CD4-positive, alpha-beta T cell (primary cell): ENCODE data around the gene HACD4. TPM values are rescaled to one million over a fixed set of nuclear protein-coding genes. Genes with fewer than 3 reads are reported as not detected.

Experiments used
- ATAC-seq: fragments of 200-7000 bp; cut with Tn5 transposase; one replicate; pipeline ENCODE4 v1.10.0; 2022; ENCODE audit warnings: mild to moderate bottlenecking; ENCODE audit not compliant: poor library complexity
- CTCF ChIA-PET: fragments of 350-600 bp; sonication (Branson Sonifier 250); formaldehyde crosslinking; loops from one replicate; lab custom pipeline; 2021; ENCODE audit warnings: antibody characterized with exemption, inconsistent platforms; lab: Charles Lee
- POLR2A ChIA-PET: fragments of 350-600 bp; sonication (Branson Sonifier 250); formaldehyde crosslinking; loops from one replicate; lab custom pipeline; 2021; ENCODE audit warnings: antibody characterized with exemption, inconsistent platforms; lab: Charles Lee
- DNase-seq, 14 experiments: peaks; one replicate each; pipeline ENCODE4 v3.0.0-alpha.2; 2013 to 2020; ENCODE audit warnings: mixed read lengths in 2 of 14
- H3K27ac ChIP-seq, 2 donors: one replicate each; pipeline versions ENCODE4 v1.5.1 to v1.7.0; 2013; ENCODE audit warnings: low read length in 2 of 2, low read depth in 1 of 2, mild to moderate bottlenecking in 1 of 2
- H3K27me3 ChIP-seq, 2 experiments: 1 replicate in 1 of 2; 2 replicates in 1 of 2; pipeline versions ENCODE4 v1.6.1 to v1.7.0; 2013; ENCODE audit warnings: low read length in 2 of 2, control low read depth in 1 of 2, mild to moderate bottlenecking in 1 of 2, moderate library complexity in 1 of 2; ENCODE audit not compliant: insufficient read depth in 2 of 2, control insufficient read depth in 1 of 2
- H3K36me3 ChIP-seq: one replicate; pipeline ENCODE4 v1.6.1; 2013; ENCODE audit warnings: low read length, control low read depth; ENCODE audit not compliant: insufficient read depth
- H3K4me1 ChIP-seq: one replicate; pipeline ENCODE4 v1.6.1; 2013; ENCODE audit warnings: low read length, control low read depth; ENCODE audit not compliant: insufficient read depth
- H3K4me3 ChIP-seq: one replicate; pipeline ENCODE4 v1.5.1; 2013; ENCODE audit warnings: mild to moderate bottlenecking, low read length, moderate library complexity
- H3K9me3 ChIP-seq, 2 experiments: 1 replicate in 1 of 2; 2 replicates in 1 of 2; pipeline versions ENCODE4 v1.6.1 to v1.7.0; 2013; ENCODE audit warnings: low read length in 2 of 2, mild to moderate bottlenecking in 2 of 2, control low read depth in 1 of 2, moderate library complexity in 1 of 2; ENCODE audit not compliant: control insufficient read depth in 1 of 2, insufficient read depth in 1 of 2
- H3K27ac Mint-ChIP-seq: one replicate; pipeline ENCODE4 v1.8.0; 2020; ENCODE audit warnings: mixed read lengths
- H3K27me3 Mint-ChIP-seq: one replicate; pipeline ENCODE4 v1.8.0; 2021; ENCODE audit warnings: mixed read lengths
- H3K36me3 Mint-ChIP-seq: one replicate; pipeline ENCODE4 v1.8.0; 2021; ENCODE audit warnings: low read depth, mixed read lengths
- H3K4me1 Mint-ChIP-seq: one replicate; pipeline ENCODE4 v1.8.0; 2021; ENCODE audit warnings: low read depth, mixed read lengths
- H3K4me3 Mint-ChIP-seq: one replicate; pipeline ENCODE4 v1.8.0; 2020; ENCODE audit warnings: mild to moderate bottlenecking, mixed read lengths
- H3K9me3 Mint-ChIP-seq: one replicate; pipeline ENCODE4 v1.8.0; 2020; ENCODE audit warnings: mixed read lengths
- CTCF ChIP-seq: fragments of 200-600 bp; IDR thresholded peaks from one replicate; pipeline ENCODE4 v1.8.0; 2022; ENCODE audit warnings: antibody characterized with exemption, mild to moderate bottlenecking
- intact Hi-C, 2 experiments: fragments of 100-400 bp; cut with DNase I in 1 of 2; cut with micrococcal nuclease in 1 of 2; formaldehyde crosslinking; loops; one replicate each; pipeline versions ENCODE4 v1.15.1 to v1.9.0; 2023 to 2025; cut with DNase I, micrococcal nuclease
- total RNA-seq, 174 experiments: library from RNA in 2 of 174; stranded (reverse) in 2 of 174; gene quantifications; one replicate each; pipeline ENCODE4 v1.2.3 and lab custom pipeline; 2021 to 2026

HACD4 gene
- total RNA-seq, 2 experiments from 2014 or later = 5.9 to 6.5 TPM

DNA sequence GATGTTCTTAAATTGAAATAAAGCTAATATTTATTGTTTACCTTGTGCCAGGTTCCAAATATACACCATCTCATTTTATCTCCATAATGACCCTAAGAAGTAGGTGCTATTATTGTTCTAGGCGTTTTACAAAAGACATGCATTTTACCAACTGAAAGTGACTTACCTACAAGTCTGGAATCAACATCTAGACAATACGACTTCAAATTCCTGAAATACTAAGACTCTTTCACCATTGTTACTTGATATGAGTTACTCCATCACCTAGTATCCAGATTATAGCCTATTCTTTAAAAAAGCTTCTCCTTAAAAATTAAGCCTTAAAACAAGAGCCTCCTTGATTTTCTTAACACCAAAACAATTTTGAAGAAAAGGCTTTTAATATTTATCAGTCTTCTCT, 13.3 kb downstream of the HACD4 start:
- ChIA-PET POLR2A (interaction anchor here (0.6 to 3.1 kb wide), 4 partner anchors 8 to 21 kb away, joined by 3 to 11 read pairs (median 4); partner anchors contain the start of gene HACD4), CTCF (interaction anchor here (0.6 to 1.3 kb wide), 3 partner anchors 21 to 948 kb away, joined by 3 read pairs; no protein-coding TSS in a partner anchor)
- intact Hi-C loops = no loop called here
- DNase-seq = no peak
- Mint-ChIP-seq H3K4me3 (no peak overlapping the region), H3K9me3 (no peaks in the 10 kb centered on the region), H3K4me1 (peaks cover 14% of the 10 kb centered on the region), H3K27me3 (no peaks in the 10 kb centered on the region), H3K27ac (no peak overlapping the region), H3K36me3 (peaks cover 95% of the 10 kb centered on the region)
- no peak for ATAC-seq
- Histone ChIP-seq H3K4me1 (no peaks in the 10 kb centered on the region), H3K4me3 (no peak overlapping the region), H3K36me3 (peaks cover 49% of the 10 kb centered on the region), H3K27me3 (no peaks in the 10 kb centered on the region), H3K9me3 (no peaks in the 10 kb centered on the region), H3K27ac (no peak overlapping the region)
- TF ChIP-seq CTCF = no peak

- no peaks in the 10 kb centered on the region for H3K9me3 Mint-ChIP-seq
- no peak for TF ChIP-seq CTCF
- H3K4me1 ChIP-seq = no peaks in the 10 kb centered on the region
- H3K27me3 ChIP-seq = no peaks in the 10 kb centered on the region
- peaks cover 14% of the 10 kb centered on the region for H3K4me1 Mint-ChIP-seq
- H3K4me3 ChIP-seq = no peak overlapping the region
- no peak overlapping the region for H3K27ac Mint-ChIP-seq
- H3K27ac ChIP-seq = no peak overlapping the region
- CTCF ChIA-PET = no interaction called here
- no peak overlapping the region for H3K4me3 Mint-ChIP-seq
- POLR2A ChIA-PET = interaction anchor here (3.1 kb wide), 1 partner anchor 14 kb away, joined by 11 read pairs; the partner anchor contains the start of gene HACD4
- ATAC-seq = no peak
- no peaks in the 10 kb centered on the region for H3K27me3 Mint-ChIP-seq
- peaks cover 57% of the 10 kb centered on the region for H3K36me3 ChIP-seq
- intact Hi-C loops = no loop called here
- peaks cover 95% of the 10 kb centered on the region for H3K36me3 Mint-ChIP-seq
- no peaks in the 10 kb centered on the region for H3K9me3 ChIP-seq
- DNase-seq = no peak
These were observed 14.5 kb downstream of the HACD4 start for GRCh38 chr9:21016701-21017491.

- H3K9me3 ChIP-seq = no peaks in the 10 kb centered on the region
- TF ChIP-seq CTCF = no peak
- H3K27ac Mint-ChIP-seq = no peak overlapping the region
- intact Hi-C loops = no loop called here
- peaks cover 10% of the 10 kb centered on the region for H3K4me1 Mint-ChIP-seq
- no peak overlapping the region for H3K4me3 ChIP-seq
- H3K36me3 ChIP-seq = peaks cover 66% of the 10 kb centered on the region
- DNase-seq (no peak), ATAC-seq (no peak)
- peaks cover 95% of the 10 kb centered on the region for H3K36me3 Mint-ChIP-seq
- POLR2A ChIA-PET = no interaction called here
- no peak overlapping the region for H3K4me3 Mint-ChIP-seq
- no peaks in the 10 kb centered on the region for H3K27me3 Mint-ChIP-seq
- H3K4me1 ChIP-seq = no peaks in the 10 kb centered on the region
- H3K27me3 ChIP-seq = no peaks in the 10 kb centered on the region
- no peak overlapping the region for H3K27ac ChIP-seq
- CTCF ChIA-PET = no interaction called here
- H3K9me3 Mint-ChIP-seq = no peaks in the 10 kb centered on the region
These were observed 15.4 kb downstream of the HACD4 start for GRCh38 chr9:21015995-21016394.
